WTC11 (cell line): ENCODE results near the gene MEGF6.

Source experiments
- CBFB ChIP-seq: sonication (generic); formaldehyde crosslinking; IDR thresholded peaks from 2 replicates; pipeline ENCODE4 v1.8.1; 2022; ENCODE audit warnings: mild to moderate bottlenecking, low read depth, missing genetic modification reagents
- ETV6 ChIP-seq: sonication (generic); formaldehyde crosslinking; IDR thresholded peaks from 2 replicates; pipeline ENCODE4 v1.8.1; 2022; ENCODE audit warnings: mild to moderate bottlenecking, missing genetic modification reagents
- FOXP1 ChIP-seq: sonication (generic); formaldehyde crosslinking; IDR thresholded peaks from 2 replicates; pipeline ENCODE4 v1.8.0; 2022; ENCODE audit warnings: missing genetic modification reagents, mild to moderate bottlenecking, moderate library complexity, borderline replicate concordance
- HMGXB4 ChIP-seq: sonication (generic); formaldehyde crosslinking; IDR thresholded peaks from 2 replicates; pipeline ENCODE4 v1.8.1; 2023; ENCODE audit warnings: mild to moderate bottlenecking, moderate library complexity, missing genetic modification reagents
- TEAD4 ChIP-seq: sonication (generic); formaldehyde crosslinking; IDR thresholded peaks from 2 replicates; pipeline ENCODE4 v1.8.0; 2022; ENCODE audit warnings: mild to moderate bottlenecking, missing genetic modification reagents
- ZBTB21 ChIP-seq: sonication (generic); formaldehyde crosslinking; IDR thresholded peaks from 2 replicates; pipeline ENCODE4 v1.8.1; 2023; ENCODE audit warnings: mild to moderate bottlenecking, missing genetic modification reagents, borderline replicate concordance
- ZNF423 ChIP-seq: fragments of 250-450 bp; sonication (Bioruptor Pico); IDR thresholded peaks from 2 replicates; pipeline ENCODE4 v2.1.2; 2022; ENCODE audit warnings: mild to moderate bottlenecking, moderate library complexity
- TF ChIP-seq, protein P1 (sequence below): fragments of 200-600 bp; IDR thresholded peaks from 2 replicates; pipeline ENCODE4 v1.8.0; 2022; ENCODE audit warnings: antibody characterized with exemption
- TF ChIP-seq, protein P2 (sequence below): sonication (generic); formaldehyde crosslinking; IDR thresholded peaks from 2 replicates; pipeline ENCODE4 v1.8.0; 2022; ENCODE audit warnings: mild to moderate bottlenecking, missing genetic modification reagents
- TF ChIP-seq, protein P3 (sequence below): sonication (generic); formaldehyde crosslinking; IDR thresholded peaks from 2 replicates; pipeline ENCODE4 v1.8.0; 2022; ENCODE audit warnings: mild to moderate bottlenecking, missing genetic modification reagents

GRCh38 chr1:3590139-3590763, 21.1 kb downstream of the MEGF6 start:
- TF ChIP-seq, protein P1, sequence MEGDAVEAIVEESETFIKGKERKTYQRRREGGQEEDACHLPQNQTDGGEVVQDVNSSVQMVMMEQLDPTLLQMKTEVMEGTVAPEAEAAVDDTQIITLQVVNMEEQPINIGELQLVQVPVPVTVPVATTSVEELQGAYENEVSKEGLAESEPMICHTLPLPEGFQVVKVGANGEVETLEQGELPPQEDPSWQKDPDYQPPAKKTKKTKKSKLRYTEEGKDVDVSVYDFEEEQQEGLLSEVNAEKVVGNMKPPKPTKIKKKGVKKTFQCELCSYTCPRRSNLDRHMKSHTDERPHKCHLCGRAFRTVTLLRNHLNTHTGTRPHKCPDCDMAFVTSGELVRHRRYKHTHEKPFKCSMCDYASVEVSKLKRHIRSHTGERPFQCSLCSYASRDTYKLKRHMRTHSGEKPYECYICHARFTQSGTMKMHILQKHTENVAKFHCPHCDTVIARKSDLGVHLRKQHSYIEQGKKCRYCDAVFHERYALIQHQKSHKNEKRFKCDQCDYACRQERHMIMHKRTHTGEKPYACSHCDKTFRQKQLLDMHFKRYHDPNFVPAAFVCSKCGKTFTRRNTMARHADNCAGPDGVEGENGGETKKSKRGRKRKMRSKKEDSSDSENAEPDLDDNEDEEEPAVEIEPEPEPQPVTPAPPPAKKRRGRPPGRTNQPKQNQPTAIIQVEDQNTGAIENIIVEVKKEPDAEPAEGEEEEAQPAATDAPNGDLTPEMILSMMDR = no peak
- TF ChIP-seq, protein P2, sequence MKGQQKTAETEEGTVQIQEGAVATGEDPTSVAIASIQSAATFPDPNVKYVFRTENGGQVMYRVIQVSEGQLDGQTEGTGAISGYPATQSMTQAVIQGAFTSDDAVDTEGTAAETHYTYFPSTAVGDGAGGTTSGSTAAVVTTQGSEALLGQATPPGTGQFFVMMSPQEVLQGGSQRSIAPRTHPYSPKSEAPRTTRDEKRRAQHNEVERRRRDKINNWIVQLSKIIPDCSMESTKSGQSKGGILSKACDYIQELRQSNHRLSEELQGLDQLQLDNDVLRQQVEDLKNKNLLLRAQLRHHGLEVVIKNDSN = no peak
- TF ChIP-seq FOXP1 (no peak), ZNF423 (CRISPR knock-in tag) (no peak), ZBTB21 (CRISPR knock-in tag) (no peak), CBFB (CRISPR knock-in tag) (no peak), ETV6 (CRISPR knock-in tag) (no peak), HMGXB4 (CRISPR knock-in tag) (no peak), TEAD4 (CRISPR knock-in tag) (no peak)
- TF ChIP-seq, protein P3, sequence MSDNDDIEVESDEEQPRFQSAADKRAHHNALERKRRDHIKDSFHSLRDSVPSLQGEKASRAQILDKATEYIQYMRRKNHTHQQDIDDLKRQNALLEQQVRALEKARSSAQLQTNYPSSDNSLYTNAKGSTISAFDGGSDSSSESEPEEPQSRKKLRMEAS (CRISPR knock-in tag) = no peak
